GM23338 (cell line): ENCODE data around the gene ITGAL. TPM values are rescaled to one million over a fixed set of nuclear protein-coding genes. Genes with fewer than 3 reads are reported as not detected.

Experiments
- ATAC-seq: fragments of 200-7000 bp; cut with Tn5 transposase; 3 replicates; pipeline ENCODE4 v1.9.1; 2020
- DNase-seq: peaks from one replicate; pipeline ENCODE4 v3.0.0-alpha.2; 2015; ENCODE audit warnings: low spot score
- H2AFZ ChIP-seq: fragments of 200-600 bp; sonication (generic); 2 replicates; pipeline ENCODE4 v1.8.0; 2016; ENCODE audit warnings: antibody characterized with exemption, mild to moderate bottlenecking, moderate library complexity
- H3F3A ChIP-seq: fragments of 200-600 bp; sonication (generic); replicated peaks from 2 replicates; pipeline ENCODE4 v1.8.0; 2017; ENCODE audit warnings: antibody characterized with exemption, mixed run types, low read depth
- H3K27ac ChIP-seq: fragments of 200-600 bp; sonication (generic); 2 replicates; pipeline ENCODE4 v1.6.1; 2016; ENCODE audit warnings: low read depth
- H3K27me3 ChIP-seq: fragments of 200-600 bp; sonication (generic); 2 replicates; pipeline ENCODE4 v1.8.0; 2016; ENCODE audit warnings: mild to moderate bottlenecking, mixed run types, moderate library complexity; ENCODE audit not compliant: insufficient read depth
- H3K36me3 ChIP-seq: fragments of 200-600 bp; sonication (generic); 2 replicates; pipeline ENCODE4 v1.8.0; 2016; ENCODE audit warnings: mild to moderate bottlenecking; ENCODE audit not compliant: insufficient read depth
- H3K4me1 ChIP-seq: fragments of 200-600 bp; sonication (generic); 2 replicates; pipeline ENCODE4 v1.8.0; 2016; ENCODE audit warnings: mild to moderate bottlenecking, moderate library complexity; ENCODE audit not compliant: insufficient read depth
- H3K4me2 ChIP-seq: fragments of 200-600 bp; sonication (generic); 2 replicates; pipeline ENCODE4 v1.7.1; 2017; ENCODE audit warnings: mixed run types
- H3K4me3 ChIP-seq: fragments of 200-600 bp; sonication (generic); 2 replicates; pipeline ENCODE4 v1.6.1; 2016; ENCODE audit warnings: mixed run types
- H3K79me2 ChIP-seq: fragments of 200-600 bp; sonication (generic); replicated peaks from 2 replicates; pipeline ENCODE4 v1.8.0; 2017; ENCODE audit warnings: mild to moderate bottlenecking; ENCODE audit not compliant: insufficient read depth
- H3K9me2 ChIP-seq: fragments of 200-600 bp; sonication (generic); 2 replicates; pipeline ENCODE4 v1.8.0; 2017; ENCODE audit not compliant: insufficient read depth
- H4K20me1 ChIP-seq: fragments of 200-600 bp; sonication (generic); replicated peaks from 2 replicates; pipeline ENCODE4 v1.8.0; 2017; ENCODE audit warnings: mild to moderate bottlenecking; ENCODE audit not compliant: insufficient read depth
- H3K27ac Mint-ChIP-seq: 2 replicates; pipeline ENCODE4 v1.8.0; 2020; ENCODE audit warnings: inconsistent platforms, mild to moderate bottlenecking, moderate library complexity, mixed read lengths
- H3K27me3 Mint-ChIP-seq: 3 replicates; pipeline ENCODE4 v1.8.0; 2022; ENCODE audit warnings: low read depth, mild to moderate bottlenecking, moderate library complexity, mixed read lengths, inconsistent platforms; ENCODE audit not compliant: insufficient read depth, poor library complexity
- H3K36me3 Mint-ChIP-seq: 3 replicates; pipeline ENCODE4 v1.8.0; 2021; ENCODE audit warnings: low read depth, mild to moderate bottlenecking, inconsistent platforms, moderate library complexity, mixed read lengths
- H3K4me1 Mint-ChIP-seq: 3 replicates; pipeline ENCODE4 v1.8.0; 2020; ENCODE audit warnings: mild to moderate bottlenecking, inconsistent platforms, mixed read lengths
- H3K4me3 Mint-ChIP-seq: 3 replicates; pipeline ENCODE4 v1.8.0; 2021; ENCODE audit warnings: moderate library complexity, mild to moderate bottlenecking, inconsistent platforms, mixed read lengths
- H3K9me3 Mint-ChIP-seq: 3 replicates; pipeline ENCODE4 v1.8.0; 2020; ENCODE audit warnings: moderate library complexity, mild to moderate bottlenecking, inconsistent platforms, mixed read lengths
- CREB1 ChIP-seq: fragments of 250-450 bp; sonication (Bioruptor Pico); IDR thresholded peaks from 2 replicates; pipeline ENCODE4 v1.5.0; 2020; ENCODE audit warnings: low read depth, mild to moderate bottlenecking, moderate library complexity
- CTCF ChIP-seq, 2 experiments: fragments of 200-600 bp in 1 of 2; sonication (generic) in 1 of 2; conservative IDR thresholded peaks; 2 replicates each; pipeline versions ENCODE4 v1.5.1 to v1.6.1; 2016 to 2017; ENCODE audit warnings: antibody characterized with exemption in 2 of 2, low read depth in 2 of 2, mild to moderate bottlenecking in 2 of 2, moderate library complexity in 1 of 2
- ETS1 ChIP-seq: IDR thresholded peaks from 2 replicates; pipeline ENCODE4 v1.6.1; 2016; ENCODE audit warnings: antibody characterized with exemption
- EZH2phosphoT487 ChIP-seq: fragments of 200-600 bp; sonication (generic); IDR thresholded peaks from one replicate; pipeline ENCODE4 v1.8.1; 2018; ENCODE audit warnings: antibody characterized with exemption; ENCODE audit not compliant: unreplicated experiment
- ZNF114 ChIP-seq: fragments of 250-450 bp; sonication (Bioruptor Pico); IDR thresholded peaks from 2 replicates; pipeline ENCODE4 v1.5.0; 2020; ENCODE audit warnings: mild to moderate bottlenecking, moderate library complexity
- polyA plus RNA-seq: library from polyadenylated mRNA; unstranded; fragments of >200 nt; fragmentation: Nextera tagmentation; extraction: Ambion mirVana; gene quantifications from 2 replicates; pipeline ENCODE4 v1.2.1, GENCODE V29; 2016
- total RNA-seq: library from RNA; depleted of rRNA; stranded (reverse); fragments of >200 nt; shearing (Covaris generic); gene quantifications from 2 replicates; pipeline ENCODE4 v1.2.3, GENCODE V29; 2014

The ITGAL gene
- total and polyA plus RNA-seq, 2 experiments from 2014 or later: 0.05 to 0.07 TPM

- Histone ChIP-seq H3K27me3 (no peaks in the 10 kb centered on the region), H3K36me3 (no peaks in the 10 kb centered on the region), H3K27ac (peak overlapping the region; percentile 100; the same call in 1 of the 2 replicates), H3K4me1 (peaks cover 16% of the 10 kb centered on the region), H3F3A (peaks cover 24% of the 10 kb centered on the region), H4K20me1 (no peaks in the 10 kb centered on the region), H2AFZ (no peak overlapping the region), H3K9me2 (no peaks in the 10 kb centered on the region), H3K4me2 (peak overlapping the region; percentile 82), H3K79me2 (peaks cover 6% of the 10 kb centered on the region; the same call in 1 of the 2 replicates), H3K4me3 (peak overlapping the region; percentile 67)
- H3K4me3 Mint-ChIP-seq: peak overlapping the region; percentile 82
- 0 out of 2 replicates have a peak overlapping the region, but pooled peaks have one; percentile 52 for H3K27ac Mint-ChIP-seq
- peaks cover 29% of the 10 kb centered on the region for H3K36me3 Mint-ChIP-seq
- H3K9me3 Mint-ChIP-seq: no peaks in the 10 kb centered on the region
- no peak for DNase-seq
- TF ChIP-seq CTCF (conservative IDR thresholded peaks at IDR 0.05; ENCODE audit: low read depth in 2 of 2): peak in 1 of 2 experiments; percentile 8; a peak in 1 of 4 replicates
- no peak for TF ChIP-seq ETS1
- peaks cover 24% of the 10 kb centered on the region for H3K4me1 Mint-ChIP-seq
- peaks cover 12% of the 10 kb centered on the region for H3K27me3 Mint-ChIP-seq
- ATAC-seq: peak; percentile 10
These were observed 61.3 kb downstream of the ITGAL start for GRCh38 chr16:30533748-30534367.

- H2AFZ ChIP-seq: peak within 1 kb of the TSS; percentile 91; the same call in 1 of the 2 replicates
- no peaks in the 10 kb centered on the region for H3K9me2 ChIP-seq
These were observed 62.0 kb downstream of the ITGAL start, which contains the start of gene ZNF747 for GRCh38 chr16:30534368-30535105. Gene ZNF747 (minus strand): TSS chr16:30534858. CDS start chr16:30534679, 179 bp downstream.

More at GRCh38 chr16:30534368-30535105, 62.0 kb downstream of the ITGAL start, which contains the start of gene ZNF747:
- Mint-ChIP-seq H3K9me3 (no peaks in the 10 kb centered on the region), H3K4me1 (peaks cover 23% of the 10 kb centered on the region), H3K36me3 (peaks cover 29% of the 10 kb centered on the region), H3K4me3 (peak within 1 kb of the TSS; percentile 82), H3K27ac (peak within 1 kb of the TSS; percentile 96), H3K27me3 (peaks cover 13% of the 10 kb centered on the region)
- H3K4me1 ChIP-seq: peaks cover 16% of the 10 kb centered on the region
- H3K79me2 ChIP-seq: peaks cover 6% of the 10 kb centered on the region; the same call in 1 of the 2 replicates
- peak within 1 kb of the TSS; percentile 67 for H3K4me3 ChIP-seq
- peaks cover 24% of the 10 kb centered on the region for H3F3A ChIP-seq
- peak within 1 kb of the TSS; percentile 82 for H3K4me2 ChIP-seq
- no peaks in the 10 kb centered on the region for H4K20me1 ChIP-seq
- no peaks in the 10 kb centered on the region for H3K27me3 ChIP-seq
- TF ChIP-seq EZH2phosphoT487 (no peak), ZNF114 (CRISPR knock-in tag) (no peak), CREB1 (CRISPR knock-in tag) (peak; percentile 60; the same call in 1 of the 2 replicates), ETS1 (peak; percentile 94)
- peak; percentile 95 for DNase-seq
- H3K27ac ChIP-seq: peak within 1 kb of the TSS; percentile 100
- no peaks in the 10 kb centered on the region for H3K36me3 ChIP-seq
- ATAC-seq: peak; percentile 78
